Stimulated activated CD8-positive, alpha-beta memory T cell treated with anti-CD3 and anti-CD28 coated beads, Interleukin-4, amount 100 ng/mL, for 48 hours (primary cell): ENCODE data around the gene TSPAN4.

ENCODE experiments used
- DNase-seq: peaks from one replicate; pipeline ENCODE4 v3.0.0-alpha.2; 2020

The TSPAN4 gene

GRCh38 chr11:837189-837989 lies 5.3 kb upstream of the TSPAN4 start:
- no peak for DNase-seq

GRCh38 chr11:837990-838307 lies 4.7 kb upstream of the TSPAN4 start:
- no peak for DNase-seq

GRCh38 chr11:838441-839279 lies 4.0 kb upstream of the TSPAN4 start:
- no peak for DNase-seq

- no peak for DNase-seq
Measured at GRCh38 chr11:839280-839623, 3.4 kb upstream of the TSPAN4 start.

GRCh38 chr11:839875-840617 lies 2.6 kb upstream of the TSPAN4 start:
- DNase-seq, result no peak

GRCh38 chr11:841981-842369 lies 677 bp upstream of the TSPAN4 start:
- DNase-seq, result no peak

GRCh38 chr11:843086-843734 lies 558 bp downstream of the TSPAN4 start:
- DNase-seq, result no peak

GRCh38 chr11:843818-844692 lies 1.4 kb downstream of the TSPAN4 start:
- no peak for DNase-seq

GRCh38 chr11:844693-845644 lies 2.3 kb downstream of the TSPAN4 start:
- DNase-seq, result no peak

- DNase-seq, result no peak
Measured at GRCh38 chr11:845872-846495, 3.3 kb downstream of the TSPAN4 start.

GRCh38 chr11:846496-847098 lies 3.9 kb downstream of the TSPAN4 start:
- no peak for DNase-seq

- no peak for DNase-seq
Measured at GRCh38 chr11:847876-848275, 5.2 kb downstream of the TSPAN4 start.

GRCh38 chr11:848380-848931 lies 5.8 kb downstream of the TSPAN4 start:
- DNase-seq, result peak; percentile 83

- DNase-seq, result peak; percentile 56
Measured at GRCh38 chr11:849104-849824, 6.6 kb downstream of the TSPAN4 start.

- DNase-seq, result no peak
Measured at GRCh38 chr11:849951-850774, 7.5 kb downstream of the TSPAN4 start.

- no peak for DNase-seq
Measured at GRCh38 chr11:850775-851763, 8.4 kb downstream of the TSPAN4 start.

GRCh38 chr11:852762-853161 lies 10.1 kb downstream of the TSPAN4 start:
- no peak for DNase-seq
